Stimulated activated CD8-positive, alpha-beta memory T cell treated with anti-CD3 and anti-CD28 coated beads, Interleukin-7, amount 100 ng/mL, for 24 hours (primary cell): ENCODE measurements around the gene TRIM41.

ENCODE experiments used
- DNase-seq: peaks from one replicate; pipeline ENCODE4 v3.0.0-alpha.2; 2020; ENCODE audit warnings: low read depth

Gene TRIM41

DNA sequence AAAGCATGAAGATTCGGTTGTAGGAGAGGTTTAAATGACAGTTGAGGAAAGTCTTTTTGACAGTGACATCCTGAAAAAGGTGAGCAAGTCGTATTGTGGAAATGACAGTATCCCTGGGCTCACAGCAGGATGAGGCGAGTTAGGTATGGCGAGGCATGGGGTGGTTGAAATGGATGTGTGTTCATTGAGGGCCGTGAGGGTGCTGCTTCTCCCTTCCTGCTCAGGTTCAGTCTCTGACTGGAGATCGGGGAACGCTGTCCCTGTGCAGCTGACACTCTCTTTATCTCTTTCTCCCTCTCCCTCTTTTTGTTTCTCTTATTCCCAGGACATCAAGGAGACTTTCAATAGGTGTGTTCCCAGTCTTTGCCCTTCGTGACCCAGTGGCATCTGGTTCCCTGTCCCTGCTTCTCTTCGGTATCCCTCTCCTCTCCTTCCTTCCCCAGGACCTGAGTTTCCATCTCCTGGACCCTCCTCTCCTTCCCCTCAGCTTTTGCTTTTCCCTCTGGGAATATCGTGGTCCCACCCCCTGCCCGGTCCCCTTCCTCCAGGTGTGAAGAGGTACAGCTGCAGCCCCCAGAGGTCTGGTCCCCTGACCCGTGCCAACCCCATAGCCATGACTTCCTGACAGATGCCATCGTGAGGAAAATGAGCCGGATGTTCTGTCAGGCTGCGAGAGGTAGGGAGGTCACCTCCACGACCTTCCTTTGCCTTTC lies 10.2 kb downstream of the TRIM41 start:
- DNase-seq, result no peak

DNA sequence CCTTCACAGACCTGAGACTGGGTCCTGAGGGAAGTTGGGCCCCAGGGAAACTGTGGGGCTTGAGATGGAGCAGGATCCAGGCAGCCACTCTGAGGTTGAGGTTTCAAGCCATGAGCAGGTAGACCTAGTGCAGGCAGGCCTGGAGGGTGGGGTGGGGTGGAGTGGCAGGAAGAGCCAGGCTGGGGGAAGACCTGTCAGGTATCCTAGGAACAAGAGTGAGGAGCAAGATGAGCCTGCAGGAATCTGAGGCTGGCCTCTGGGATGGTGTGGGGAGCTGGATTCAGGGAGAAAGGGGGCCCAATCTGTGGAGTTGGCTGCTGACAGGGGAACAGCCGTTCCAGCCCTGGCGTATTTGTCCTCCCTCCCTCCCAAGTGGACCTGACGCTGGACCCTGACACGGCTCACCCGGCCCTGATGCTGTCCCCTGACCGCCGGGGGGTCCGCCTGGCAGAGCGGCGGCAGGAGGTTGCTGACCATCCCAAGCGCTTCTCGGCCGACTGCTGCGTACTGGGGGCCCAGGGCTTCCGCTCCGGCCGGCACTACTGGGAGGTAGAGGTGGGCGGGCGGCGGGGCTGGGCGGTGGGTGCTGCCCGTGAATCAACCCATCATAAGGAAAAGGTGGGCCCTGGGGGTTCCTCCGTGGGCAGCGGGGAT lies 10.8 kb downstream of the TRIM41 start:
- DNase-seq, result no peak

DNA sequence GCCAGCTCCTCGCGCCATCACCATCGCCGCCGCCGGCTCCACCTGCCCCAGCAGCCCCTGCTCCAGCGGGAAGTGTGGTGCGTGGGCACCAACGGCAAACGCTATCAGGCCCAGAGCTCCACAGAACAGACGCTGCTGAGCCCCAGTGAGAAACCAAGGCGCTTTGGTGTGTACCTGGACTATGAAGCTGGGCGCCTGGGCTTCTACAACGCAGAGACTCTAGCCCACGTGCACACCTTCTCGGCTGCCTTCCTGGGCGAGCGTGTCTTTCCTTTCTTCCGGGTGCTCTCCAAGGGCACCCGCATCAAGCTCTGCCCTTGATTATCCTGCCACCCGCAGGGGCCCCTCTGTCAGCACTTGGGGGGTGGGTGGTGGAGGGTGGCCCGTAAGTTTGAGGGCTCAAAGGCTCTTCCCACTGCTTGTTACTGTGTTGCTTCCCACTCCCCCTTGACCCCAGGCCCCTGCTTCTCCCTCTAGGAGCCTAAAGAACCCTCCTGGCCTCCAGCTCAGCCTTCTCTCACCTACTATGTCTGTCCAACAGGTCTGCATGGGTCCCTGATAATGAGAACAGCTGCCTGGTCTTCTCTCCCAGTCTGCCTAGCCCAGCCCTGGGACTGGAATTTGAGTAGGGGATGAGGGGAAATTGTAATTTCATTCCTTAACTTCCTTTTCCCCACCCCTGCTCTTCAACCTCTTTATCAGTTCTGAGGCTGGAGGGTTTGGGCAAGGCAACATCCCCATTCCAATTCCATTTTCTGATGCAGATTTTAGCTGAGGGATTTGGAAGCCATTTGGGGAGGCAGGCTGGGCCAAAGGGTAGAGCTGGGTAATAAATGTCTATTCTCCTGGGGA lies 11.6 kb downstream of the TRIM41 start:
- DNase-seq, result no peak

DNA sequence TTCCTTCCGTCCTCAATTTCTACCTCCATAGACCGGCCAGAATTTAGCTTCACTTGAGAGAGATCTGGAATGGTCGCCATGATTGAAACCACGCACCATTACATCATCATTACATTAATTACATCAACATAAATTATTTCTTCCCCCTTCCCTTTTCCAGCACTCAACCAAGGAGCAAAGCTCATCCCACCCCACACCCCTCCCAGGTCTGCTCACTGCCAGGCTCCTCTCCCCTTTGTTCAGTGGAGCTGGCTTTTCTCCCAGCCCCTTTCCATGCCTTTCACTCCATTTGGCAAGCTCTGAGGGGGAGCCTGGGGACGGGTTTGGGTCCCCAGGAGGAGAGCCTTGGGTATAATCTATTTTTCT lies 12.2 kb downstream of the TRIM41 start:
- no peak for DNase-seq

DNA sequence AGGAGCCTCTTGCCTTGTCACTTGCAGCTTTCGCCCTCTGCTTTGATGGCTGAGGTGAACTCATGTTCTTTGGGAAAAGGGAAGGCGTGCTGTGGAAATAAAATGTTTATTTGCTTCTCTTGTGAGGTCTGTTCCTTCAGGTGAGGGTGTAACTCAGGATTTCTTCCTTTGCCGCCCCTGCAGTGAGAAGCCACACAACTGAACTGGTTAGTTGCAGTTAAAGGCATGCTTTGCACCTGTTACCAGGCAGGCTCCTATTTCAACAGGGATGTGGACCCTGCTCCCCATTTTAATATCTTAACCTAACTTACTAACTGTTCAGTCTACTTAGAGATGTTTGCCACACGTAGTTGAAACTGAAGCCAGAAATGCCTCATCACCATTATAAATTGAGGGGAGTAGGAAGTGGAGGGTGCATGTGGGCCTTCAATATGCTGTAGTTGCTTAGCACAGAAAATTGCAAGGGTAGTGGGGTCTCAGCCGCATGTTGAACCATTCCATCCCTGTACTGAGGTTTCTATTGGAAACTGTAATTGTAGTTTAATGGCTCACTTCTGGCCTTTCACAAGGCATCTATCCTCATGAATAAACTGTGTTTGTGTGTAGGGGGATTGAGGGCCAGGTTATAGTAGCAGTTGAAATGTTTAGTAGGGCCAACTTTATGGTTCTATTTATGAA lies 12.7 kb downstream of the TRIM41 start:
- no peak for DNase-seq

DNA sequence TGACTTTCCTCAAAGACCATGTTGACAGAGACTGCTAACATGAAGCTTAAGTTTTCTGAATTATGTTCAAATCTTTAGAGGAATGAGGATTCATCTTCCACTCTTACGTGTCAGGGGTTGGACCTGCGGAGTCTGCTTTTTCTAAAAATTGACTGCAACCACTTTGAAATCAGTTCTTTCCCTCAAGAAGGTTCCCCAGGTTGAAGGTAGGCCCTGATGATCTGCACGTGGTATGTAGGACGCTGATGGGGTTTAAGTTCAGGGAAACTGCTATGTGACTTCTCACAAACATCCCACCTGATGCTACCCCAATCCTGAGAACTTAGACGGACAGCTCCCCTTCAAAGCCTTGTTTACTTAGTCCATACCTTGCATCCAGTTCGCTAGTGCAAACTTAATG lies 13.4 kb downstream of the TRIM41 start:
- DNase-seq, result no peak

DNA sequence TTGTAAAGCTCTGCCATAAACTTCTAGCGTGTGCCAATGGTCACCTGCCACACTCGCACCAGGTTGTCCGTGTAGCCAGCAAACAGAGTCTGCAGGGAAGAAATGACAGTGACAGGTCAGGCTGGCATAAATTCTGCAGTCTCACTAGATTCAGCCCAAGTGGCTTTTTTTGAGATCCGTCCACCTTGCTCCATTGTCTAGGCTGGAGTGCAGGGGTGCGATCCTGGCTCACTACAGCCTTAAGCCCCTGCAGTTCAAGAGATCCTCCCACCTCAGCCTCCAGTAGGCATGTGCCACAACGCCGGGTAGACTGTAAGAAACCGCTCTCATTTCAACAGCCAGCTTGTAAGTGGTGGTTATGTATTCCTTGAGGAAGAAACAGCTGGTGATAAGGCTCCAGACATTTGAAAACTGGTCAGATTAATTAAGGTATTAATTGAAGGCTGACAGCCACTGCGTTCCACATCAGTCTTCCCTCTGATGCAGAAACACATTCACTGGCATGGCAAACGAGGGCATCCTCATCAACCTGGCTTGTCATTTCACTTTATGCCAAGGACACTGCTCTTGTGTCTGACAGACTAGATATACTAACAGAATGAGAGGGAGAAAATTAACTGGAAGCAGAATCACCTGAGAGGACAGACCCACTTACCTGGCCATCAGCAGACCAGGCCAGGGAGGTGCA lies 14.0 kb downstream of the TRIM41 start:
- DNase-seq, result no peak

DNA sequence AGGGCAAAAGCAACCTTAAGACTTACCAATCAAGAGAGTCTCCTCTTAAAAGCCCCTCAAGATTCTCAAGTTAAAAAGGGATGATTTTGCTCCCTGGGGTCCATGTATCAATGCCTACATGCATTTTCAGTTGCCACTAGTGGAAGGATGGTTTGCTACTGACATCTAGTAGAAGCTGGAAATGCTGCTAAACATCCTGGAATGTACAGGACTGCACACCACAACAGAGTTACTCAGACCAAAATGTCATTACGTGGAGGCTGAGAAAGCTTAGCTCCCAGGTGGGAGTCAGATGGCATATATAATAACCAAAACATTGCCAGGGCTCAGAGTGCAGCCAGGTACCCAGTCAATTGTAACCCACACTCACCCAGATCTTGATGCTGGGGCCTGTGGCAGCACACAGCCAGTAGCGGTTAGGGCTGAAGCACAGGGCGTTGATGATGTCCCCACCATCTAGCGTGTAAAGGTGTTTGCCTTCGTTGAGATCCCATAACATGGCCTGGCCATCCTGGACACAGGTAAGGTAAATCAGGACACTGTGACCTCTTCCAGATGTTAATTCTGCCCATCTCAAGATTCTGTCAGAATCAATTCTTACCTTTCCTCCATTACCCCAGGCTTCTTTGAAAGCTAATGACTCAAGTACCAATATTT lies 14.8 kb downstream of the TRIM41 start:
- no peak for DNase-seq

DNA sequence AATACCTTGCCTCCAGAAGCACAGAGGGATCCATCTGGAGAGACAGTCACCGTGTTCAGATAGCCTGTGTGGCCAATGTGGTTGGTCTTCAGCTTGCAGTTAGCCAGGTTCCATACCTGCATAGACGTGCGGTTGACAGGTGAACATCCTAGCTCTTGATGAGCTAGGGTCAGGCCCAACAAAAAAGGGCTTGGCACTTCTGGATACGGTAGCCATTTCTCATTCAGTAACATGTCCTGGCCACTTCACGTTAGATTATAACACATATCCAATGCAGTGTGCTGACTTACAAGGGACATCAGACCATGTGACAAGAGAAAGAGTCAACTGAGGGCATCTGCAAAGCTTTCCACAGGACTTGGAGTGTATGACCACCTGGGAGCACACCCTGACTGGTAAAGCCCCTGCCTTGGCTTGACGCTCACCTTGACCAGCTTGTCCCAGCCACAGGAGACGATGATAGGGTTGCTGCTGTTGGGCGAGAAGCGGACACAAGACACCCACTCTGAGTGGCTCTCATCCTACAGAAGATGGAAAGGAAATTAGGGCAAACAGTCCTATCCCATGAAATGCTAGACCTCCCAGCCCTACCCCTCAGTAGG lies 16.1 kb downstream of the TRIM41 start:
- no peak for DNase-seq

DNA sequence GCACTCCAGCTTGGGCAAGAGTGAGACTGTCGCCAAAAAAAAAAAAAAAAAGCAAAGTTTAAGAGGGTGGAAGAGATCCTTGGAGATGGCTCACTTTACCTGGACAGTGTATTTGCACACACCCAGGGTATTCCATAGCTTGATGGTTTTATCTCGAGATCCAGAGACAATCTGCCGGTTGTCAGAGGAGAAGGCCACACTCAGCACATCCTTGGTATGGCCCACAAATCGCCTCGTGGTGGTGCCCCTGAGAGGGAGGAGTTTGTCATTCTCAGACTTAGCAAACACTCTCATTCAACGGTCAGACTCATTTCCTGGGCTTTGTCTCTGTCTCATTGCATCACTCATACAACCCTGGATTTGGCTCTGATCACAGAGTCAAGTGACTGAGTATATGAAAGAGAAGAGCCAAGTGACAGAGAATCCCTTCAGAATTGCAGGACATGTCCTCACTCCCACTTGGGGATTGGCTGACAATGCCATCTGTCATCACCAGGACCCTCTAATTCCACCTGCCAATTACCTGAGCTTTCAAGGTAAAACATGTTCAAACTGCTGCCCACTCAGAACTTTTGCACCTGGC lies 18.4 kb downstream of the TRIM41 start:
- no peak for DNase-seq

DNA sequence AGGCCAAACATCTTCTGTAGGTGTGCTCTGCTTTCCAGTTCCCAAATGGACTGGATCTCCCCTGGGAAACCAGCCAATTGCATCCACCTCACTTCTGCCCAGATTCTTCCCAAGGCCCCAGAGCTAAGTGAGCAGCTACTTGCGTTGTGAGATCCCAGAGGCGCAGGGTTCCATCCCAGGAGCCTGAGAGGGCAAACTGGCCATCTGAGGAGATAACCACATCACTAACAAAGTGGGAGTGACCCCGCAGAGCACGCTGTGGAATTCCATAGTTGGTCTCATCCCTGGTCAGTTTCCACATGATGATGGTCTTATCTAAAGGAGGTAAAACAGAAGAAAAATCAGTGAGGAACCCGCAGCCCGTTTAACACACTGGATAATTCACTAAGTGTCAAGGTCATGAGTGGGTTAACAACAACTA lies 19.0 kb downstream of the TRIM41 start:
- no peak for DNase-seq

DNA sequence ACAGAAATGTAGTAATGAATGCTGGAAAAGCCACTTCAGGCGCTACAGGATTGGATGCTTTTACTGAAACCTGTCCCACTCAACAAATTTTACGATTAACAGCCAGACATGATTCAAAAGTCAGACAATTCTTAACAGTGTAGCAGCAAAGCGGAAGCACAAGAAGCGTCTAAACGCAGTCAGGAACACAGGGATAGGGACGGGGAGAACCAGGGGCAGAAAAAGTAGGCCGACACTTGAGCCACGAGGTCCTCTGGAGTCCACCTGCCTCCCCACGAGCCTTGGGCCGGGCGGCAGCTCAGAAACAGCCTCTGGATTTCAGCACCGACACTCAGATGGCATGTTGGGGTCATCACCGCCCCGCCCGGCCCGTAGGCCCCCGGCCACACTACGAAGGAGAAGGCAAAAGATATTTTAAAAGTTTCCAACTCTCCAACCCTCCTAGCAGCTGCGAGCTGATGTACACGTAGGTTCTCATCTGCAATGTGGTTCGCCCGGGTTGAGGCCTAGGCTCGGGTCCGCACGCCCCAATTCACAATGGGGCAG lies 20.0 kb downstream of the TRIM41 start:
- DNase-seq, result no peak

DNA sequence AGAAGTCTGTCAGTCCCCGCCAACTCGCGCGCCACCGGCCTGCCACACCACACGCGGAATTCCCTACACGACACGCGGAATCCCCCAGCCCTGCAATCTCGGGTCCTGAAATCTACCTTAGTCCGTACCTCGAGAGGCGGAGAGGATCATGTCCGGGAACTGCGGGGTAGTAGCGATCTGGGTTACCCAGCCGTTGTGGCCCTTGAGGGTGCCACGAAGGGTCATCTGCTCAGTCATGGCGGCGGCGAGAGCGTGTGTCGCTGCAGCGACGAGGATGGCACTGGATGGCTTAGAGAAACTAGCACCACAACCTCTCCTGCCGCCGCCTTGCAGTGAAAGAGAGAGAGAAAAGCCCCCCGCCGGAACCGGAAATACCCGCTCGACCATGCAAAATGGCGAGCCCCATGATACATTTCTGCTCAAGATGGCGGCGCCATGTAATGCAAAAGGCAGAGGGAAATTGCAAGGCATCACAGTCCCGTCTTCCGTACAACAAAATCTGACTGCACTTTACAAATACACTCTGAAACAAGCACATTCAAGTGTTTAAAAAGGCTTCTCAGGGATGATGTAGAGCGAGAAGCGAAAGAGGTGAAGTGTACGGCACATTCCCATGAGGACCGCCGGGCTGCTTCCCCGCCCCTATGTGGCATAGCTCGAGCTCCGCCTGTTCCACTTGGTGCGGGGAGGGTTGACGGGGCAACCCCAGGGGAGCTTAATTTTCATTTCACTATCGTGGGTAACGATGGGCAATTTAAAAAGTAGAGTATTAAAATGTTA lies 20.7 kb downstream of the TRIM41 start, which contains the start of gene RACK1:
TSS of gene RACK1 (minus strand) at position 343 of the 780 bp plus-strand sequence. CDS start at position 237, 106 bp downstream.
- DNase-seq, result peak; percentile 81

DNA sequence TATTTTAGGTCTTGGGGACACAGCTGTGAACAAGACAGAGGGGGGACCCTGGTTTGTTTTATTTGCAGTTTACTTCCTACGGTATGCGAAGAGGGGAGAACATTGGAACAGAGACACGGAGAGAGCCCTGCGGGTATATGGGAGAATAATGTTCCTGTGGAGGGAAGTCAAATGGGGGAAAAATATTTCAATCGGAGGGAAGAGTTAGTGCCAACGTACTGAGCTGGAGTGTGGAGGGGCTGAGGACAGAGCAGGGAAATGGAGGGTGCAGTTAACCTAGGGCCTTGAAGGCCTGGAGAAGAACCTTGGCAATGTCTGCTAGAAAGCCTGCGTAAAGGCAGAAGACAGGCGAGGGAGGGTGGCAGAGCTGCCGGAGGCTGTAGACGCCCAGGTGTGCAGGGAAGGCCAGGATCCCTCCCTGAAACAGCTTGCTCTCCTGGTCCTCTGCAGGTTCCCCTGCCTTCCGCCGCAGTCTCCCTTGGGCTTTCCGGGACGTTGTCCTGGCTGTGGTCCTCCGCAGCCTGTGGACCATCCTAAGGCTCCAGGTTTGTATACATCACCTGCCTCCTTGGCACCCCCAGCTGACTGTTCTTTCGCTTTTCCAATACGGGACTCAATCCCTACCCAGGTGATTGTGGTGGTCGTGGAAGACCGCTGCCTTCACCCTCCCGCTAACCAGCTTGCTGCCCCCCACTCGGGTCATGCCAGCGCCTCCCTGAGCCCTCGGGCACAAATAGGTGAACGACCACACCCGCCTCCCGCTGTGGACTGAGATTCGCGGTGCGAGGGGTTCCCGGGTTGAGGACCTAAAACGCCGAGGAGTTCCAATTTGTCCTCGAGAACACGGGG lies 22.6 kb downstream of the TRIM41 start:
- no peak for DNase-seq

DNA sequence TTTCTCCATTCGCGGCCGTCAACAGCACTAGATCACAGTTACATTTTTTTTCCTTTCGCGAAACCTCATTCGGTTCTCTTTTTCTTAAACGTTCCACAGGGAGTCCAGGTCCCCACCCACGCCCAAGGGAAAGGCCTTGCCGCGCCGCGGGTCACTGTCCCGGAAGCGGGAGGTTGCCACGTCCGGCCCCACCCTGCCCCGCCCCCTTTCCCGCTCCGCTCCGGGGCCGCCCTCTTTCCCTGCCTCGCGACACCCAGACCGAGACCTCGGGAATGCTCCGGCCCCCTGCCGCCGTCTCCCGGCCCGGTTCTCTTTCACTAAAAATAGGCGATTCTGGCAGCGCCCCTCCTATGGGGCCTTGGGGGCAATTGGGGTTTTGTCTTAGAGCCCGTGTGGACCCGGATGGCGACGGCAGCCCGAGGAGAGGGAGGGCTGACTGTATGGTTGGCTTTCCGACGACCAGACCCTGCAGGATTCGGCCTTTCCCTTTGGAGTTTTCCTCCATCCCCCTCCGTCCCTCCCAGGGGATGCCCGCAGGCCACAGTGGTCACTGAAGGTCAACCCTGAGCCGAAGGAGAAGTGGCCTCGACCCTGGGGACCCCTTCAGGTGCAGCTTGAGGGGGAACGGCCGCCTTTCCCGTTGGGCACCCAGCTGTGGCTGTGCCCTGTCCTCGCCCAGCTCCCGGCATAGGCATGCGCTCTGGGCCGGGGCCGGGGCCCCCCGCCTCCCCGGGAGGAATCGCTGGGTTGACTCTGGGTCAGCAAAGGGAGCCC lies 23.4 kb downstream of the TRIM41 start:
- DNase-seq, result no peak

DNA sequence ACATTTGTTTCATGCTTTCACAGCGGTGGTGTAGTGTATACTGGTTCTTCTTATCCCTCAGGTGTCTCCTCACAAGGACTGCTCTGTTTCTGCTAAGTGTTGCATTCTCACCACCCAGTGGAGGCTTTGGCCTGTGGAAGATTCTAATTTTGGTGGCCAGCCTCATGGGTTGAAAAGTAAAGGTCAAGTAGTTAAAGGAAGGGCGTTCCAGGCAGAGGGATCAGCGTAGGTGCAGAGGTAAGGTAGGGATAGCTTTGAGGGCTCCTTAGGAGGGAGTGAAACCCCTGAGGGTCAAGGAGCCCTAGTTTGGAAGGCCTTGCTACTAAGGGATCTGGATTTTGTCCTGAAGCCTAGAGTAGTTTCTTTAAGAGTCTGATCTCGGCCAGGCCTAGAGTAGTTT lies 25.2 kb downstream of the TRIM41 start:
- no peak for DNase-seq

DNA sequence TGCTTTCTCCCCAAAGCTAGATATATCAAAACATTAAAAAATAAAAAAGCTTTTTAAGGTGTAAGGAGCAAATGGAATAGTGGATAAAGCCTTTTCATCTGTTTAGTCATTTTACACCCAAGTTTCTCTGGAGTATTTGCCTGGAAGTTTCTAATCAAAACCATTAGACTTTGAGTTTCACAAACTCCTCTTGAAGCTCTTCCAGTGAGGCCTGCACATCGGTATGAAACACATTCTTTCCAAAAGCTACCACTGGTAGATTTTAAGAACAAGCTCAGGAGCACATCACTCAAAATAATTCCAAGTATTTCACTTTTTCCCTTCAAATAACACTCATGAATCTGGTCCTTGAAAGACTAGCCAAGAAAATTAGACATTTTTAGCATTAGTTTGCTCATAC lies 32.2 kb downstream of the TRIM41 start:
- no peak for DNase-seq
